ENCODE data around the gene ZNF69.
"Not testable (repeated sequence)": the region's sequence is repeated elsewhere in the genome, so short reads cannot be mapped to it uniquely, and the experiment has no call there.

Gene ZNF69

DNA sequence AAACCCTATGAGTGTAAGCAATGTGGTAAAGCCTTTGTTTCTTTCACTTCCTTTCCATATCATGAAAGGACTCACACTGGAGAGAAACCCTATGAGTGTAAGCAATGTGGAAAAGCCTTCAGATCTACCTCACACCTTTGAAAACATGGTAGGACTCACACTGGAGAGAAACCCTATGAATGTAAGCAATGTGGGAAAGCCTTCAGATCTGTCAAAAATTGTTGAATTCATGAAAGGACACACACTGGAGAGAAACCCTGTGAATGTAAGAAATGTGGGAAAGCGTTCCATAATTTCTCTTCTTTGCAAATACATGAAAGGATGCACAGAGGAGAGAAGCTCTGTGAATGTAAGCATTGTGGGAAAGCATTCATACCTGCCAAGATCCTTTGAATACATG lies 24.4 kb downstream of the ZNF69 start:
- H3K79me1 ChIP-seq (ENCODE audit: low read length); H3K27me3 ChIP-seq (ENCODE audit: insufficient read depth, low read length); H3K79me2 ChIP-seq (ENCODE audit: control insufficient read depth, insufficient read depth, low read length, poor library complexity); H3K9ac ChIP-seq (ENCODE audit: low read length); H3K4me2 ChIP-seq (ENCODE audit: low read length); H2AK5ac ChIP-seq (ENCODE audit: low read length); H3K23ac ChIP-seq (ENCODE audit: low read length); H3K4me3 ChIP-seq (ENCODE audit: low read depth, low read length); H2BK12ac ChIP-seq (ENCODE audit: low read length); H4K8ac ChIP-seq (ENCODE audit: low read depth, low read length); H3K4me1 ChIP-seq (ENCODE audit: control insufficient read depth in 1 of 2, insufficient read depth in 2 of 2, low read length in 2 of 2); H2AFZ ChIP-seq (ENCODE audit: insufficient read depth, low read length, poor library complexity); H3K27ac ChIP-seq (ENCODE audit: low read depth, low read length); DNase-seq; H4K12ac ChIP-seq (ENCODE audit: low read depth, low read length); H2BK5ac ChIP-seq (ENCODE audit: low read depth, low read length, poor library complexity); H4K91ac ChIP-seq (ENCODE audit: low read depth, low read length); H2BK120ac ChIP-seq (ENCODE audit: insufficient read depth, low read length, poor library complexity); H3K4ac ChIP-seq (ENCODE audit: low read depth, low read length); H3K14ac ChIP-seq (ENCODE audit: low read length); H3K18ac ChIP-seq (ENCODE audit: low read length): not testable (repeated sequence)
- H3K36me3 ChIP-seq (ENCODE audit: control insufficient read depth in 1 of 2, insufficient read depth in 2 of 2, low read length in 2 of 2) = peaks cover 10 to 12% of the 10 kb centered on the region in 2 experiments
- H3K9me3 ChIP-seq (ENCODE audit: insufficient read depth, low read depth, low read length) = peaks cover 17% of the 10 kb centered on the region
- WGBS (ENCODE audit: extremely low coverage, insufficient coverage, insufficient read length) = no CpG with 5 or more reads among the region's 1 CpG

DNA sequence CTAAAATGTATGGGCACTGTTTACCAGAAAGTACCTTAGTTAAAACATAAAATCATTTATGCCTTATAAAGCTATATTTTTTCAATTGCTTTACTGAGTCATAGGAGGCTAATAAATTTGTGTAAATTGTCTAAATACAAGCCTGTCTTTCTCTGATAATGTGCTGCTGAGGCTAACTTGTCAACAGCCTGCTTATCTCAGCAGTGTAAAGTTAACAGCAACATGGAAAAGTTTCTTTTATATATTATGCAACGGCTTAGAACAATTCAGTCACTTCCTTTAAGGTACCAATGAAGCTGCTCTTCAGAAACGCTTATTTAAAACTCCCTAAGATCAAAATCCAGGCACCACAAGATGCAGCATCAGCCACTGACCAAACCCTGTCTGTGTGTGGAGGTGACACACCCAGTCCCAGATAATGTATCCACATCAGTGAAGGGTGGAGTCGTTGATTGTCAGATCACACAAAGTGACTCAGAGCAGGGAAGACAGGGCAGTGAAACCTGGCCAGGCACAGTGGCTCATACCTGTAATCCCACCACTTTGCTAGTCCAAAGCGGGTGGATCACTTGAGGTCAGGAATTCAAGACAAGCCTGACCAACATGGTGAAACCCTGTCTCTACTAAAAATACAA lies 27.0 kb downstream of the ZNF69 start:
- H3K9ac ChIP-seq (ENCODE audit: low read length); H2AK5ac ChIP-seq (ENCODE audit: low read length); H3K23ac ChIP-seq (ENCODE audit: low read length); H2BK120ac ChIP-seq (ENCODE audit: insufficient read depth, low read length, poor library complexity); H3K4me2 ChIP-seq (ENCODE audit: low read length); H3K27ac ChIP-seq (ENCODE audit: low read depth, low read length); H2AFZ ChIP-seq (ENCODE audit: insufficient read depth, low read length, poor library complexity); H3K14ac ChIP-seq (ENCODE audit: low read length); H2BK5ac ChIP-seq (ENCODE audit: low read depth, low read length, poor library complexity); H3K79me1 ChIP-seq (ENCODE audit: low read length); DNase-seq; H3K27me3 ChIP-seq (ENCODE audit: insufficient read depth, low read length); H4K8ac ChIP-seq (ENCODE audit: low read depth, low read length); H3K4me3 ChIP-seq (ENCODE audit: low read depth, low read length); H3K4ac ChIP-seq (ENCODE audit: low read depth, low read length); H2BK12ac ChIP-seq (ENCODE audit: low read length); H3K18ac ChIP-seq (ENCODE audit: low read length); H3K4me1 ChIP-seq (ENCODE audit: control insufficient read depth in 1 of 2, insufficient read depth in 2 of 2, low read length in 2 of 2); H4K91ac ChIP-seq (ENCODE audit: low read depth, low read length); H3K79me2 ChIP-seq (ENCODE audit: control insufficient read depth, insufficient read depth, low read length, poor library complexity); H4K12ac ChIP-seq (ENCODE audit: low read depth, low read length): not testable (repeated sequence)
- Histone ChIP-seq H3K36me3 (ENCODE audit: control insufficient read depth in 1 of 2, insufficient read depth in 2 of 2, low read length in 2 of 2) (peaks cover 10 to 12% of the 10 kb centered on the region in 2 experiments), H3K9me3 (ENCODE audit: insufficient read depth, low read depth, low read length) (peaks cover 23% of the 10 kb centered on the region)
- WGBS (ENCODE audit: extremely low coverage, insufficient coverage, insufficient read length) = no CpG with 5 or more reads among the region's 4 CpGs

DNA sequence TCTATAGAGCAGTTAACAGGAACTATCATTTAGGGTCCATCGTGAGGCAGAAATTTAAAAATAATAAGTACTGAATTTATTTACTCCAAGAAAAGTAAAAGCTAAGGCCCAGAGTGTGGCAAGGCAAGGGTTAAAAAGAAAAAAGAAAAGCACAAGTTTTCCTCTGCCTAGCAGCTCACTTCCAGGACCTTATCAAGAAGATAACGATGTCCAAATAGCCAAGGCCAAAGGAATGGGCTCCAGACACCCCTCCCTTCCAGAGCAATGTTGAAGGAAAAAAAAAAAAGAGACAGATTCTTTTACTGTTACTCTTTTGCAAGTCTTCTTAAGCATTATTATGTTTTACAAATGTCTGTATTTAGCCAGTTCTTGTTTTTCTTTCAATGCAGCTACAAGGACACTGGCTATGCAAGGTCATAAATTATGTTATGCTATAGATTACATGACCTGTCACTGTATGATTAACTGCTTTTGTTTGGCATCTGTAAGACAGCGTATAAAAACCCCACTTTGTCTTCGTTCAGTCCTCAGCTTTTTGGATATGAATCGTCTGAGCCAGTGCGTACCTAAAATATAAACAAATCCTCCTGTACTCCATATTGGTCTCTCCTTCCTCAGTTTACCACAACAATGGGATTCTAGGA lies 34.4 kb downstream of the ZNF69 start:
- H3K36me3 ChIP-seq (ENCODE audit: control insufficient read depth in 1 of 2, insufficient read depth in 2 of 2, low read length in 2 of 2) = no peaks in the 10 kb centered on the region
- H4K91ac ChIP-seq (ENCODE audit: low read depth, low read length) = no peak overlapping the region
- peaks cover 6% of the 10 kb centered on the region for H3K79me1 ChIP-seq (ENCODE audit: low read length)
- DNase-seq = peak in 1 of 2 donors; percentile 3
- H3K4me1 ChIP-seq (ENCODE audit: control insufficient read depth in 1 of 2, insufficient read depth in 2 of 2, low read length in 2 of 2) = peaks cover 0 to 7% of the 10 kb centered on the region in 2 experiments
- no peak overlapping the region for H2BK5ac ChIP-seq (ENCODE audit: low read depth, low read length, poor library complexity)
- H3K9me3 ChIP-seq (ENCODE audit: insufficient read depth, low read depth, low read length) = peaks cover 5% of the 10 kb centered on the region
- H2BK12ac ChIP-seq (ENCODE audit: low read length) = no peak overlapping the region
- H2BK120ac ChIP-seq (ENCODE audit: insufficient read depth, low read length, poor library complexity) = no peak overlapping the region
- no peak overlapping the region for H3K27ac ChIP-seq (ENCODE audit: low read depth, low read length)
- H3K14ac ChIP-seq (ENCODE audit: low read length) = no peak overlapping the region
- H3K4me2 ChIP-seq (ENCODE audit: low read length) = no peak overlapping the region
- no peaks in the 10 kb centered on the region for H3K27me3 ChIP-seq (ENCODE audit: insufficient read depth, low read length)
- no peak overlapping the region for H2AFZ ChIP-seq (ENCODE audit: insufficient read depth, low read length, poor library complexity)
- no peak overlapping the region for H4K8ac ChIP-seq (ENCODE audit: low read depth, low read length)
- H3K4me3 ChIP-seq (ENCODE audit: low read depth, low read length) = no peak overlapping the region
- no peak overlapping the region for H2AK5ac ChIP-seq (ENCODE audit: low read length)
- no CpG with 5 or more reads among the region's 6 CpGs for WGBS (ENCODE audit: extremely low coverage, insufficient coverage, insufficient read length)
- H3K18ac ChIP-seq (ENCODE audit: low read length) = no peak overlapping the region
- no peak overlapping the region for H3K4ac ChIP-seq (ENCODE audit: low read depth, low read length)
- no peak overlapping the region for H3K9ac ChIP-seq (ENCODE audit: low read length)
- no peak overlapping the region for H3K23ac ChIP-seq (ENCODE audit: low read length)
- peaks cover 5% of the 10 kb centered on the region for H3K79me2 ChIP-seq (ENCODE audit: control insufficient read depth, insufficient read depth, low read length, poor library complexity)
- H4K12ac ChIP-seq (ENCODE audit: low read depth, low read length) = no peak overlapping the region

DNA sequence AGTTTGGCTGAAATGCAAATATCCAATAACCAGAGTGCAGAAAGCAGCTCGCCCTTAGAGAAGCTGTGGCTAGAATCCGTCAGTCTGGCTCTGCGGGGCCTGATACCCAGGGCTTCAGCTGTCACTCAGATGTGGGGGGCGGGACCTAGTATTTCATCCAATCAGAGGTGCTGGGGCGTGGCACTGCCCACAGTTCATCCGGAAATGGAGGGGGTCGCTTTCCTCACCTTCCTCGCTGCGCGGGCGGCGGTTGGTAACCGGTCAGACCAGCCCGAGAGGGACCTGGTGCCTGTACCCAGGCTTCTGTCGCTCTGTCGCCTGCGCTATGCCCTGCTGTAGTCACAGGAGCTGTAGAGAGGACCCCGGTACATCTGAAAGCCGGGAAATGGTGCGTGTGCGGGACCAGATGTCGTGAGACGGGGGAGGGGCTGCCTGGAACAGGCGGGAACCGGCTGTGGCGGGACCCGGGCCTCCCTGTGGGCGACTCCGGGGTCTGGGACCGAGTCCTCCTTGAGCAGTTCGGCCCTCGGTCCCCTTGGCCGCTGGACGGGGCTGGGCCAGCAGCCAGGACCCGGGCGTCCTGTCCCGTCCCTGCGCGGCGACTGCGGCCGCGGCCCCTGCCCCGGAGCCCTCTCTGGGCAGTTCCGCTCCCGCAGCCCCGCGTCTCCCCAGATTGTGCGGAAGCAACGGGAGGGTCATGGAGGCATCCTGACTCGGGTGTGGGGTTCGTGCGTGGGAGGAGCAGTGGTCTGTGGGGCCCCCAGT lies 37.5 kb downstream of the ZNF69 start, which contains the start of gene ZNF700:
ZNF700 (plus strand) TSS at position 222 of the 765 bp plus-strand sequence; CDS start at position 326, 104 bp downstream.
- peak within 1 kb of the TSS; percentile 91 for H3K9ac ChIP-seq (ENCODE audit: low read length)
- H3K4me2 ChIP-seq (ENCODE audit: low read length) = peak within 1 kb of the TSS; percentile 100
- H3K36me3 ChIP-seq (ENCODE audit: control insufficient read depth in 1 of 2, insufficient read depth in 2 of 2, low read length in 2 of 2) = peaks cover 0 to 4% of the 10 kb centered on the region in 2 experiments
- H2AFZ ChIP-seq (ENCODE audit: insufficient read depth, low read length, poor library complexity) = peak within 1 kb of the TSS; percentile 57
- peaks cover 6% of the 10 kb centered on the region for H3K79me1 ChIP-seq (ENCODE audit: low read length)
- H3K79me2 ChIP-seq (ENCODE audit: control insufficient read depth, insufficient read depth, low read length, poor library complexity) = peaks cover 5% of the 10 kb centered on the region
- no peak within 1 kb of the TSS for H2BK12ac ChIP-seq (ENCODE audit: low read length)
- H4K12ac ChIP-seq (ENCODE audit: low read depth, low read length) = peak within 1 kb of the TSS; percentile 76
- H3K4me1 ChIP-seq (ENCODE audit: control insufficient read depth in 1 of 2, insufficient read depth in 2 of 2, low read length in 2 of 2) = peaks cover 0 to 7% of the 10 kb centered on the region in 2 experiments
- H3K9me3 ChIP-seq (ENCODE audit: insufficient read depth, low read depth, low read length) = no peaks in the 10 kb centered on the region
- H3K27ac ChIP-seq (ENCODE audit: low read depth, low read length) = peak within 1 kb of the TSS; percentile 82
- H2BK120ac ChIP-seq (ENCODE audit: insufficient read depth, low read length, poor library complexity) = peak within 1 kb of the TSS; percentile 65
- H3K4me3 ChIP-seq (ENCODE audit: low read depth, low read length) = peak within 1 kb of the TSS; percentile 85
- no peak within 1 kb of the TSS for H3K23ac ChIP-seq (ENCODE audit: low read length)
- H4K91ac ChIP-seq (ENCODE audit: low read depth, low read length) = peak within 1 kb of the TSS; percentile 88
- DNase-seq = peak; percentile 97 to 98
- no peaks in the 10 kb centered on the region for H3K27me3 ChIP-seq (ENCODE audit: insufficient read depth, low read length)
- peak within 1 kb of the TSS; percentile 82 for H3K18ac ChIP-seq (ENCODE audit: low read length)
- peak within 1 kb of the TSS; percentile 55 for H3K4ac ChIP-seq (ENCODE audit: low read depth, low read length)
- peak within 1 kb of the TSS; percentile 82 for H3K14ac ChIP-seq (ENCODE audit: low read length)
- H2BK5ac ChIP-seq (ENCODE audit: low read depth, low read length, poor library complexity) = peak within 1 kb of the TSS; percentile 62
- WGBS (ENCODE audit: extremely low coverage, insufficient coverage, insufficient read length) = no CpG with 5 or more reads among the region's 53 CpGs
- H4K8ac ChIP-seq (ENCODE audit: low read depth, low read length) = peak within 1 kb of the TSS; percentile 85
- no peak within 1 kb of the TSS for H2AK5ac ChIP-seq (ENCODE audit: low read length)

Data from trophoblast cell (in vitro differentiated cells and primary cell).